ENCODE results near the gene ANKRD40.

Gene ANKRD40

DNA sequence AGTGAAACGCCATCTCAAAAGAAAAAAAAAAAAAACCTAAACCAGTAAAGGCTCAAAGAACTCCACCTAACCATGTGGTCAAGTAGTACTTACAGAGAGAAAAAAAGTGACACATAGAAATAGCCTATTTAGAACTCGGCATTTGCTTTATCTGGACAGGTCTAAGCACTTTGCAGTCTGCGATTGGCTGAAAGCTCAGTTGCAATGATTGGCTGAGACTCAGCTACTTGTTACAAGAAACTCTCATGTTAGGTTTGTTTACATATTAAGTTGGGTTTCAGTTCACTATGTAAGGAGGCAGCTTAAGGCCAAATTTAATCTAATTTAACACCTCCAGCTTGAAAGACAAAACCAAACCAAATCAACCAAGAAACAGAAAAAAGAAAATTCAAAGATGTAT, 54.0 kb downstream of the ANKRD40 start:
- TF ChIP-seq RARB (CRISPR knock-in tag; IDR thresholded peaks at IDR 0.05) (no peak), ISL1 (CRISPR knock-in tag; IDR thresholded peaks at IDR 0.05) (no peak), ZNF8 (CRISPR knock-in tag; IDR thresholded peaks at IDR 0.05) (no peak), ZNF70 (CRISPR knock-in tag; IDR thresholded peaks at IDR 0.05) (no peak), ZNF565 (CRISPR knock-in tag; conservative IDR thresholded peaks at IDR 0.05; ENCODE audit: low read depth) (no peak)
- TF ChIP-seq, protein P1, sequence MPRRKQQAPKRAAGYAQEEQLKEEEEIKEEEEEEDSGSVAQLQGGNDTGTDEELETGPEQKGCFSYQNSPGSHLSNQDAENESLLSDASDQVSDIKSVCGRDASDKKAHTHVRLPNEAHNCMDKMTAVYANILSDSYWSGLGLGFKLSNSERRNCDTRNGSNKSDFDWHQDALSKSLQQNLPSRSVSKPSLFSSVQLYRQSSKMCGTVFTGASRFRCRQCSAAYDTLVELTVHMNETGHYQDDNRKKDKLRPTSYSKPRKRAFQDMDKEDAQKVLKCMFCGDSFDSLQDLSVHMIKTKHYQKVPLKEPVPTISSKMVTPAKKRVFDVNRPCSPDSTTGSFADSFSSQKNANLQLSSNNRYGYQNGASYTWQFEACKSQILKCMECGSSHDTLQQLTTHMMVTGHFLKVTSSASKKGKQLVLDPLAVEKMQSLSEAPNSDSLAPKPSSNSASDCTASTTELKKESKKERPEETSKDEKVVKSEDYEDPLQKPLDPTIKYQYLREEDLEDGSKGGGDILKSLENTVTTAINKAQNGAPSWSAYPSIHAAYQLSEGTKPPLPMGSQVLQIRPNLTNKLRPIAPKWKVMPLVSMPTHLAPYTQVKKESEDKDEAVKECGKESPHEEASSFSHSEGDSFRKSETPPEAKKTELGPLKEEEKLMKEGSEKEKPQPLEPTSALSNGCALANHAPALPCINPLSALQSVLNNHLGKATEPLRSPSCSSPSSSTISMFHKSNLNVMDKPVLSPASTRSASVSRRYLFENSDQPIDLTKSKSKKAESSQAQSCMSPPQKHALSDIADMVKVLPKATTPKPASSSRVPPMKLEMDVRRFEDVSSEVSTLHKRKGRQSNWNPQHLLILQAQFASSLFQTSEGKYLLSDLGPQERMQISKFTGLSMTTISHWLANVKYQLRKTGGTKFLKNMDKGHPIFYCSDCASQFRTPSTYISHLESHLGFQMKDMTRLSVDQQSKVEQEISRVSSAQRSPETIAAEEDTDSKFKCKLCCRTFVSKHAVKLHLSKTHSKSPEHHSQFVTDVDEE (CRISPR knock-in tag; IDR thresholded peaks at IDR 0.05) = no peak
- ATAC-seq = no peak

DNA sequence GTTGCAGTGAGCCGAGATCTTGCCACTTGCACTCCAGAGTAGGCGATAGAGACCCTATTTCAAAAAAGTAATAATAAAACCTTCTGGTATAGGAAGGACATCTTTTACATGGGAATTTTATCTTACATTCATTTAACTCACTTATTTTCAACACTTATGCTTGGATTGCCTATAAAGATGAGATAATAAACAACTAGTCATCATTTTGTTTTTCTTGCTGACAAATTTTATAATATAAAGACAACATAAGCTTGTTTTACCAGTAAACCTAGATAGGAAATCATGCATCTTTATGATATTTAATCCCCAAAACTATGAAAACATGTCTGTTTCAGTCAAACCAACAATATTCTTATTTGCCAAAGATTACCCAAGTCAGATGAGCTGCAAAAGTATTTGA, 56.1 kb downstream of the ANKRD40 start:
- no peak for ATAC-seq
- no peak for TF ChIP-seq ZNF8 (CRISPR knock-in tag; IDR thresholded peaks at IDR 0.05)
- TF ChIP-seq ESRRG (CRISPR knock-in tag; IDR thresholded peaks at IDR 0.05) = no peak
- TF ChIP-seq SNAI2 (CRISPR knock-in tag; IDR thresholded peaks at IDR 0.05) = no peak
- TF ChIP-seq ZNF565 (CRISPR knock-in tag; conservative IDR thresholded peaks at IDR 0.05; ENCODE audit: low read depth) = no peak
- TF ChIP-seq, protein P2, sequence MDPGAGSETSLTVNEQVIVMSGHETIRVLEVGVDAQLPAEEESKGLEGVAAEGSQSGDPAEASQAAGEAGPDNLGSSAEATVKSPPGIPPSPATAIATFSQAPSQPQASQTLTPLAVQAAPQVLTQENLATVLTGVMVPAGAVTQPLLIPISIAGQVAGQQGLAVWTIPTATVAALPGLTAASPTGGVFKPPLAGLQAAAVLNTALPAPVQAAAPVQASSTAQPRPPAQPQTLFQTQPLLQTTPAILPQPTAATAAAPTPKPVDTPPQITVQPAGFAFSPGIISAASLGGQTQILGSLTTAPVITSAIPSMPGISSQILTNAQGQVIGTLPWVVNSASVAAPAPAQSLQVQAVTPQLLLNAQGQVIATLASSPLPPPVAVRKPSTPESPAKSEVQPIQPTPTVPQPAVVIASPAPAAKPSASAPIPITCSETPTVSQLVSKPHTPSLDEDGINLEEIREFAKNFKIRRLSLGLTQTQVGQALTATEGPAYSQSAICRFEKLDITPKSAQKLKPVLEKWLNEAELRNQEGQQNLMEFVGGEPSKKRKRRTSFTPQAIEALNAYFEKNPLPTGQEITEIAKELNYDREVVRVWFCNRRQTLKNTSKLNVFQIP (CRISPR knock-in tag; IDR thresholded peaks at IDR 0.05; ENCODE audit: borderline replicate concordance, low read depth) = no peak
- TF ChIP-seq PPARA (CRISPR knock-in tag; IDR thresholded peaks at IDR 0.05; ENCODE audit: borderline replicate concordance) = no peak
- no peak for TF ChIP-seq BACH2 (CRISPR knock-in tag; IDR thresholded peaks at IDR 0.05; ENCODE audit: borderline replicate concordance)
- TF ChIP-seq OSR1 (CRISPR knock-in tag; IDR thresholded peaks at IDR 0.05) = no peak
- TF ChIP-seq ZC3H10 (CRISPR knock-in tag; IDR thresholded peaks at IDR 0.05) = no peak

DNA sequence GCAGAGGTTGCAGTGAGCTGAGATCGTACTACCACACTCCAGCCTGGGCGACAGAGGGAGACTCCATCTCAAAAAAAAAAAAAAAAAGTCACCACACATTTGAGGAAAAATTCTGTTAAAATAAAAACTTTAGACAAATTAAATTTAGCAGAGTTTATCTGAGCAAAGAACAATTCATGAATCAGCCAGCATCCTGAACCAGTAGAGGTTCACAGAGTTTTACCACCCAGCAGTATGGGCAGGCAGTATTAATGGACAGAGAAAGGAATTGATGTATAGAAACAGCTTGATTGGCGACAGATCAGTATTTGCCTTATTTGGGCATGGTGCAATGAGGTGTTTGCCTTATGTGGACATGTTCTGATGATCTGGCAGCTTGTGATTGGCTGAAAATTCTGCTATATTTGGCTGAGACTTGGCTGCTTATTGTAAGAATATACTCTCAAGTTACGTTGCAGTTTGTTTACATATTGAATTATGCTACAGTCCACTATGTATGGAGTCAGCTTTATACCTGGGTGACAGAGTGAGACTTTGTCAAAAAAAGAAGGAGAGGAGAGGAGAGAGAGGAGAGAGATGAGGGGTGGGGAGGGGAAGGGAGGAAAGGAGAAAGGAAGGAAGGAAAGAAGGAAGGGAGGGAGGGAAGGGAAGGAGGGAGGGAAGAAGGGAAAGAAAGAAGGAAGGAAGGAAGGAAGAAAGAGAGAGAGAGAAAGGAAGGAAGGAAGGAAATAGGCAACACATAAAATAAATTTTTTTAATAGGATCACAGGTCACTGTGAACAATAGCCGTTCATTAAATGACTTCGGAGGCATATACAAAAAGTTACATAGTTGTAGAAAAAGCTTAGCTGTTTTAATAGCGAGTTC, 58.4 kb downstream of the ANKRD40 start:
- peak; percentile 50 for ATAC-seq
- TF ChIP-seq, protein P3, sequence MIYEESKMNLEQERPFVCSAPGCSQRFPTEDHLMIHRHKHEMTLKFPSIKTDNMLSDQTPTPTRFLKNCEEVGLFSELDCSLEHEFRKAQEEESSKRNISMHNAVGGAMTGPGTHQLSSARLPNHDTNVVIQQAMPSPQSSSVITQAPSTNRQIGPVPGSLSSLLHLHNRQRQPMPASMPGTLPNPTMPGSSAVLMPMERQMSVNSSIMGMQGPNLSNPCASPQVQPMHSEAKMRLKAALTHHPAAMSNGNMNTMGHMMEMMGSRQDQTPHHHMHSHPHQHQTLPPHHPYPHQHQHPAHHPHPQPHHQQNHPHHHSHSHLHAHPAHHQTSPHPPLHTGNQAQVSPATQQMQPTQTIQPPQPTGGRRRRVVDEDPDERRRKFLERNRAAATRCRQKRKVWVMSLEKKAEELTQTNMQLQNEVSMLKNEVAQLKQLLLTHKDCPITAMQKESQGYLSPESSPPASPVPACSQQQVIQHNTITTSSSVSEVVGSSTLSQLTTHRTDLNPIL (CRISPR knock-in tag; IDR thresholded peaks at IDR 0.05; ENCODE audit: low read depth) = no peak
- TF ChIP-seq TCF4 (CRISPR knock-in tag; IDR thresholded peaks at IDR 0.05; ENCODE audit: borderline replicate concordance) (no peak), ZFP30 (CRISPR knock-in tag; IDR thresholded peaks at IDR 0.05) (no peak), OSR1 (CRISPR knock-in tag; IDR thresholded peaks at IDR 0.05) (no peak), TOX (CRISPR knock-in tag; IDR thresholded peaks at IDR 0.05; ENCODE audit: borderline replicate concordance) (no peak), ESRRG (CRISPR knock-in tag; IDR thresholded peaks at IDR 0.05) (no peak), BACH2 (CRISPR knock-in tag; IDR thresholded peaks at IDR 0.05; ENCODE audit: borderline replicate concordance) (no peak), SNAI2 (CRISPR knock-in tag; IDR thresholded peaks at IDR 0.05) (no peak), CSDC2 (CRISPR knock-in tag; IDR thresholded peaks at IDR 0.05) (no peak), GLIS3 (CRISPR knock-in tag; IDR thresholded peaks at IDR 0.05) (no peak), ISL1 (CRISPR knock-in tag; IDR thresholded peaks at IDR 0.05) (no peak)
- TF ChIP-seq, protein P4, sequence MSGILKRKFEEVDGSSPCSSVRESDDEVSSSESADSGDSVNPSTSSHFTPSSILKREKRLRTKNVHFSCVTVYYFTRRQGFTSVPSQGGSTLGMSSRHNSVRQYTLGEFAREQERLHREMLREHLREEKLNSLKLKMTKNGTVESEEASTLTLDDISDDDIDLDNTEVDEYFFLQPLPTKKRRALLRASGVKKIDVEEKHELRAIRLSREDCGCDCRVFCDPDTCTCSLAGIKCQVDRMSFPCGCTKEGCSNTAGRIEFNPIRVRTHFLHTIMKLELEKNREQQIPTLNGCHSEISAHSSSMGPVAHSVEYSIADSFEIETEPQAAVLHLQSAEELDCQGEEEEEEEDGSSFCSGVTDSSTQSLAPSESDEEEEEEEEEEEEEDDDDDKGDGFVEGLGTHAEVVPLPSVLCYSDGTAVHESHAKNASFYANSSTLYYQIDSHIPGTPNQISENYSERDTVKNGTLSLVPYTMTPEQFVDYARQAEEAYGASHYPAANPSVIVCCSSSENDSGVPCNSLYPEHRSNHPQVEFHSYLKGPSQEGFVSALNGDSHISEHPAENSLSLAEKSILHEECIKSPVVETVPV (CRISPR knock-in tag; IDR thresholded peaks at IDR 0.05) = no peak

DNA sequence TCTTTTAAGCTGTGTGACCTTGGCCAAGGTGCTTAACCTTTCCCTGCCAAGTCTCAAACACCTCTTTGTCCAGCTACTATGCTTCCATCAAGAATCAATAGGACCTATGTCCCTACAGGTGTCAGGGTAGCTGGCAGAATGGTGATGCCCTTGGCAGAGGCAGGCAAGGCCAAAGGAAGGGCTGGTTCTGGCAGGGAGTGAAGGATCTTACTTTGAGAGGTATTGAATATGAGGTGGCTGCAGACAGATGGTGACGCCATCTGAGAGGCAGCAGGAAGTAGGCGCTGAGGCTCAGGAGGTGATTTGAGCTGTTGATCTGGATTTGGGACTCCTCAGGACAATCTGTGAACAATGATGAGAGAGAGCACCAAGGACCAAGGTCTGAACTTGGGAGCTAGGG, 60.5 kb downstream of the ANKRD40 start:
- TF ChIP-seq ZNF70 (CRISPR knock-in tag; IDR thresholded peaks at IDR 0.05) = no peak
- TF ChIP-seq ZNF8 (CRISPR knock-in tag; IDR thresholded peaks at IDR 0.05) = no peak
- no peak for TF ChIP-seq BACH2 (CRISPR knock-in tag; IDR thresholded peaks at IDR 0.05; ENCODE audit: borderline replicate concordance)
- TF ChIP-seq, protein P5, sequence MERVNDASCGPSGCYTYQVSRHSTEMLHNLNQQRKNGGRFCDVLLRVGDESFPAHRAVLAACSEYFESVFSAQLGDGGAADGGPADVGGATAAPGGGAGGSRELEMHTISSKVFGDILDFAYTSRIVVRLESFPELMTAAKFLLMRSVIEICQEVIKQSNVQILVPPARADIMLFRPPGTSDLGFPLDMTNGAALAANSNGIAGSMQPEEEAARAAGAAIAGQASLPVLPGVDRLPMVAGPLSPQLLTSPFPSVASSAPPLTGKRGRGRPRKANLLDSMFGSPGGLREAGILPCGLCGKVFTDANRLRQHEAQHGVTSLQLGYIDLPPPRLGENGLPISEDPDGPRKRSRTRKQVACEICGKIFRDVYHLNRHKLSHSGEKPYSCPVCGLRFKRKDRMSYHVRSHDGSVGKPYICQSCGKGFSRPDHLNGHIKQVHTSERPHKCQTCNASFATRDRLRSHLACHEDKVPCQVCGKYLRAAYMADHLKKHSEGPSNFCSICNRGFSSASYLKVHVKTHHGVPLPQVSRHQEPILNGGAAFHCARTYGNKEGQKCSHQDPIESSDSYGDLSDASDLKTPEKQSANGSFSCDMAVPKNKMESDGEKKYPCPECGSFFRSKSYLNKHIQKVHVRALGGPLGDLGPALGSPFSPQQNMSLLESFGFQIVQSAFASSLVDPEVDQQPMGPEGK (CRISPR knock-in tag; IDR thresholded peaks at IDR 0.05; ENCODE audit: borderline replicate concordance) = no peak
- no peak for TF ChIP-seq TCF4 (CRISPR knock-in tag; IDR thresholded peaks at IDR 0.05; ENCODE audit: borderline replicate concordance)
- TF ChIP-seq OSR1 (CRISPR knock-in tag; IDR thresholded peaks at IDR 0.05) = no peak
- TF ChIP-seq, protein P3 (CRISPR knock-in tag; IDR thresholded peaks at IDR 0.05; ENCODE audit: low read depth) = no peak
- TF ChIP-seq, protein P2 (CRISPR knock-in tag; IDR thresholded peaks at IDR 0.05; ENCODE audit: borderline replicate concordance, low read depth) = no peak
- no peak for ATAC-seq

Measured in SK-N-SH treated with all-trans-retinoic acid at 6 μM for 48 hours (cell line).